Testis (tissue), 2 donors: ENCODE results near the gene NBPF8.
"Not testable (repeated sequence)": the region's sequence is repeated elsewhere in the genome, so short reads cannot be mapped to it uniquely, and the experiment has no call there.

ENCODE experiments used
- CTCF ChIP-seq, 3 experiments: fragments of 450-650 bp in 2 of 3; fragments of 200-600 bp in 1 of 3; sonication (generic) in 1 of 3; IDR thresholded peaks; one replicate each; pipeline ENCODE4 v1.5.1; 2016 to 2019; ENCODE audit warnings: antibody characterized with exemption in 3 of 3, mild to moderate bottlenecking in 2 of 3, moderate library complexity in 1 of 3
- POLR2A ChIP-seq: fragments of 450-650 bp; IDR thresholded peaks from one replicate; pipeline ENCODE4 v1.6.1; 2017; ENCODE audit warnings: antibody characterized with exemption, mild to moderate bottlenecking, moderate library complexity

GRCh38 chr1:120386651-120387050 lies 28.2 kb upstream of the NBPF8 start:
- TF ChIP-seq CTCF (IDR thresholded peaks at IDR 0.05); POLR2A: not testable (repeated sequence)
